GM19023 (cell line): Measurements from ENCODE around the gene PDLIM7.
"Not testable (repeated sequence)": the region's sequence is repeated elsewhere in the genome, so short reads cannot be mapped to it uniquely, and the experiment has no call there.

Source experiments
- ATAC-seq: cut with Tn5 transposase; IDR thresholded peaks from one replicate; pipeline ENCODE4 v1.9.1; 2021; ENCODE audit warnings: mild to moderate bottlenecking, moderate library complexity; ENCODE audit not compliant: unreplicated experiment

The PDLIM7 gene

DNA sequence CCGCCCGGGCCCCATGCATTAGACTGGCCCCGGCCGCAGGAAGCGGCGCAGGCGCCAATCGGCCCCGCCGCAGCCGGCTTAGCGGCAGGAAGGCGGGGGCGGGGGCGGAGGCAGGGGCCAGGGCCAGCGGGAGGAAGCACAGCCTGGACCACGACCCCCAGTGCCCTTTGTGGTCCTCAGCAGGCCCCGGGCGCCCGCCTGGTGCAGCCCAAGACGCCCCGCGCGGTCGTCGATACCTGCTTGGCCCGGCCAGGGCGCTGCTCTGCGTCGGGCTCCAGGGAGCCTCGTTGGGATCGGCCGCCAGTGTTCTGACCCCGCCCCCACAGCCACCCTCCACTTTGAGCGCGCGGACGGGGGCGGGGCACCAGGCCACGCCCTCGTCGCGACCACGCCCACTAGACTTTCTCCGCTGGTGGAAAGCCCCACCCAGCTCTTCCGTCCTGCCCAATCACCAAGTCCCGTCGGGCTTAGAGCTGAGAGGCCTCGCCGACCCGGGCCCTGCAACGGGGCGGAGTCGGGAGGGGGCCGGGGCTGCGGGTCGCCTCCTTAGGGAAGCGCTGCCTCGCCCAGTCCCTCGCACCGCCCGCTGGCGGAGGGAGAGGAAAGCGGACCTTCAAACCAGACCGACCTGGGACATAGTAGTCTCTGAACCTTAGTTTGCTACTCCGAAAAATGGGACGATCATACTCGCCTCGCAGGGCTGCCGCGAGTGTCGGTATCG lies at the start of gene PDLIM7:
TSS of gene PDLIM7 (minus strand) at position 313 of the 721 bp plus-strand sequence. CDS start 1,092 bp downstream, outside the sequence.
- peak; percentile 79 for ATAC-seq

- ATAC-seq: no peak
Measured at GRCh38 chr5:177546258-177546741, 48.9 kb upstream of the PDLIM7 start.

- no peak for ATAC-seq
Measured at GRCh38 chr5:177545487-177546257, 48.3 kb upstream of the PDLIM7 start.

DNA sequence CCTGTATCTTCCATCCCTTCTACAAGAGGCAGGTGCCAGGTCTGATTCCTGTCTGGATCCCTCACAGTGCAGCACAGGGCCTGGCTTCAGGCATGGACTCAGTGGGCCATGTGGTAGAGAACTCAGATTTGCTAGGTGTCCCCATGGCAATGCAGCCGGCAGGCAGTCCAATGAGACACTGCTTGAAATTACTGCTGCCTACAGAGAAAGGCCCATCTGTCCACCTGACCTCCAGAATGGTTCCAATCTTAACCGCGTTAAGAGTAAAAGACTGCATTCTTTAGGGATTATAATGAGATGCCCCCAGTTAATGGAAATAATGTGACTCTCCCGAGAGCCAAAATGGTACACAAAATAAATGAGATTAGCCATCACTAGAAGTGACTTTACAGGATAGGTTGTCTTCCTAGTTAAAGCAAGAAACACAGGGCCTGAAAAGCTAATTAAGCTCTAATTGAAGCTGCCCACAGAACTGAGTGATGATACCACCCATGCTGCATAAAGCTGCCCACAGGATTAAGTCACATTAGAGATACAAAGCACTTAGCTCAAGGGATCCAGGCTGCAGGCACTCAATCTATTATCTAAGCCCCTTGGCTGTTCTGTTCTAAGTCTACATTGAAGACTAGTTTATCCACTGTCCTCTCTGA lies 45.5 kb upstream of the PDLIM7 start:
- ATAC-seq: no peak

GRCh38 chr5:177540438-177540837 lies 43.0 kb upstream of the PDLIM7 start:
- ATAC-seq: no peak

DNA sequence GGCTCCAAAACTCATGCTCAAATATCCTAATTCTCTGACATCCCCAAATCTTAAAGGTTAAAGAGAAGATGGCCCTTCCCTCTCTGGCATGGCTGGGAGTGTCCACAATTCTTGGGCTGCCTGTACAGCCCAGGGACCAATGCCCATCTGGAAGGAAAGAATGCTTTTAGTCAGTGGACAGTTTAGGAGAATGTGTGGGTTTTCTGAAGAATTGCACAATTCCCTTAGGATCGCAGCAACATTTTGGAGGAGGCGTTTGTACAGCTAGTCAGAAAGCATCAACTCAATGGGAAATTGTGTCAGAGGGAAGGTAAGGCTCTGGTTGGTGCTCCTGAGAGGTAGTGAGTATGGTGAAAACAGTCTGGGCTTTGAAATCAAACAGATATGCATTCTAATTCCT lies 42.0 kb upstream of the PDLIM7 start:
- no peak for ATAC-seq

GRCh38 chr5:177538876-177539275 lies 41.5 kb upstream of the PDLIM7 start:
- ATAC-seq: no peak

DNA sequence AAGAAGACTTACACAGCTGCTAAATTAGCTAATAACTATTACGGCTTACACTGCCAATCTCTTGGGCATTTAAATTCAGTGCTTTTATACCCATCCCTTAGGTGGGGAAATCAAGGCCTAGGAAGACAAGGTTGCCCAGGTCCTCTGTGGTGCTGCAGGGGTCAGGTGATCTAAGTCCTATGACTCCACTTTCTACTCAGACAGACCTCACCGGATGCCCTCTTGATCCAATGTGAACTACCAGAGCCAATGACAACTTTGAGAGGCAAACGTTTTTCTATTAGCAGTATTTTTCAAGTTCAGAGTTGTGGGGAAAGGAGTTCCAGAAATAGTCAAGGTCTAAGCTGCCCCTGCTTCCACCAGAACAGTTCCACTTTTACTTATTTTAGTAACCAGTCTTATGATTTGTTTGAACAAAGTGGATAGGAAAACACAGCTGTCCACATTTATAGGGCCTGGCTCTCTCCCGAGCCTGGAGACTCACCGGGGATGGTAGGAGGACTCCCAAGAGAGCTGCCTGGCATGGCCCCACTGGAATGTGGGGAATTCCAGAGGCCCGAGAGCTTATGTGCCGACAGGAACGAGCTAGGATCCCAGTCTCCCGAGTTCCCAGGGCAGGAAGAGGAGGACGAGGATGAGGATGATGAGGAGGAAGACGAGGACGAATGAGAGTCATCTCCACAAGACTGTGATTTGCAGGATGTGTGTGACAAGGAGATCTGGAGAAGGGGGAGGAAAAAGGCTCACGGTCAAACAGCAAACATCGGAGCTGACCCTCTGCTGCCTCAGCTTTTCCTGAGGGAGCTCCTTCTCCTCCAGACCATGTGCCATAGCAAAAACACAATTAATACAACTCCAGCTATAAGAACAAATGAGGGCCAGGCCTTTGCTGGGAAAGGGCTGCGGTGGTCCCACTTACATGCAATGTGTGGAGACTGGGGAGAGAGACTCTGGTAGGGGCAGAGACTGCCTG lies 40.3 kb upstream of the PDLIM7 start:
- ATAC-seq: no peak

- ATAC-seq: no peak
Measured at GRCh38 chr5:177536386-177536785, 39.0 kb upstream of the PDLIM7 start.

DNA sequence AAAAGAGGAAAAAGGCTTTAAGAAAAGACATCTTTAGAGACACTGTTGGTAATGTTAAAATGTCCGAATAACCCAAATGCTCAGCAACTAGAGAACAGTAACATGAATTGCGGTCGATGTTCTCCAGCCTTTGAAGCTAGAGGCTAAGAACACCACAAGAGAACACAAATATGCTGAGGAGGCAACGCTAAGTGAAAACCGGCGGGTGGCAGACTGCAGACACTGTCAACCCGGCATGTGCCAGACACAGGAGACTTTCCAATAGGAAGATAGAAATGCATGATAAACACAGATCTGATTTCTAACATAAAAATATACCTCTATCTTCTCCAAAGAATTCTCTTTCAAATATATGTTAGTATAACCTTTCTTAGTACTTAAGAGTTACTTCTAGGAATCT lies 37.7 kb upstream of the PDLIM7 start:
- ATAC-seq: no peak

GRCh38 chr5:177534433-177534832 lies 37.0 kb upstream of the PDLIM7 start:
- not testable (repeated sequence) for ATAC-seq

DNA sequence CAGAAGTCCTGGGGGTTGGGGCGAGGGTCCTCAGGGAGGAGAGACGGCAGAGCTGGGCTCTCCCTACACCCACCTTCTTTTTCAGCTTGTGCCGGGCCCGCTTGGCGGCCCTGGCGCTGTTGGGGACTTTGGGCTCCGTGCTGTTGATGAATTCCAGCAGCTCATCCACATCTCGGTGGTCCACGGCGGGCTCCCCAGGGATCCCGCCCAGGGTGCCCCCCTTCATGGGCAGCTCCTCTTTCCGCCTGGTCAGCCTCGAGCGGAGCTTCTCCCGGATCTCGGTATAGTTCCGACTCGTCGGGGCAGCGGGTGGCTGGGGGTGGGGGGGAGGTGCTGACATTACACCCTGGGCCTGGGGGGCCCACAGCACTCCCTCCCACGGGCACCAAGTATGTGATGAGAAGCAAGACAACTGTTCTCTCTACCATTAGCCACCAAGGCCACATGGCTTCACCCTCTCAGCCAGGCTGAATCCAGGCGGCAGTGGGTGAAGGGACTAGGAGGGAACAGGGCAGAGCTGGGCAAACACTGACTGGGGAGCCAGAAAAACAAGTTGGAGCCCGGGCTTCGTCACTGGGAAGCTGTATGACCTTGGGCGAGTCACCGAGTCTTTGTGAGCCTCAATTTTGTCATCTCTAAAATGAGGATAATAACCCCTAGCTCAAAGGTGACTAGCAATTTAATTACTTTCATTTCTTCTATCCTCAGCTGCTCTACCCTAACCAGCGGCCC lies 34.0 kb upstream of the PDLIM7 start:
- no peak for ATAC-seq

DNA sequence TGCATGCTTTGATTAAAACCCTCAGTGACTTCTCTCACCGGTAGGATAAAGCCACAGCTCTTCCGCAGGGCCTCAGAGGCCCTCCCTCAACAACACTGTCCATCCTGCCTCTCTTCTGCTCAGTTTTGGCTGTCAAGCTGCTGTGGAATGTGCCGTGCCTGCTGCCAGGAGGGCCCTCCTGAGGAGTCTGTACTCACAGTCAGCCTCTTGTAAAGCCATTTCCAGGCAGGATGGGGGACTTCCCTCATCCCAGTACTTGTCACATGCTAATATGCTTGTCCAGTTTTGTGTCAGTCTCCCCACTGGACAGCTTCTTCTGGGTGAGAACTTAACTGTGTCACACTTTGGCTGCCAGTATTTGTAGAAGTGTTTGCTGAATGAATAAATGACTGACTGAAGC lies 33.2 kb upstream of the PDLIM7 start:
- no peak for ATAC-seq

GRCh38 chr5:177529247-177530203 lies 32.1 kb upstream of the PDLIM7 start:
- no peak for ATAC-seq

- ATAC-seq: no peak
Measured at GRCh38 chr5:177528631-177529030, 31.2 kb upstream of the PDLIM7 start.

DNA sequence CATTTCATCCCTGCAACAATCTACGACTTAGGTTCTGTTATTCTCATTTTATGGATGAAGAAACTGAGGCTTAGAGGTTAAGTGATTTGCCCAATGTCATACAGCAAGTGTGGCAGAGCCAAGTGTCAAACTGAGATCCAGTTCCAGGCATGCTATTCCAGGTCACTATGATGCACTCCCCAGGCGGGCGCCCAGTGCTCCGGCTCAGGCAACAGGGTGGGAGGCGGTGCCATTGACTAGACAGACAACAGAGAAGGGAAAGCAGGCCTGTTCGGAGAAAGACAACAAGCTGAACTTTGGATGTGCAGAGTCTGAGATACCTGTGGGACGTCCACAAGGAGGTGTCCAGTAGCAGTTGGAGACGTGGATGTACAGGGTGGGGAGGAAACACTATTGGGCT lies 30.2 kb upstream of the PDLIM7 start:
- no peak for ATAC-seq

DNA sequence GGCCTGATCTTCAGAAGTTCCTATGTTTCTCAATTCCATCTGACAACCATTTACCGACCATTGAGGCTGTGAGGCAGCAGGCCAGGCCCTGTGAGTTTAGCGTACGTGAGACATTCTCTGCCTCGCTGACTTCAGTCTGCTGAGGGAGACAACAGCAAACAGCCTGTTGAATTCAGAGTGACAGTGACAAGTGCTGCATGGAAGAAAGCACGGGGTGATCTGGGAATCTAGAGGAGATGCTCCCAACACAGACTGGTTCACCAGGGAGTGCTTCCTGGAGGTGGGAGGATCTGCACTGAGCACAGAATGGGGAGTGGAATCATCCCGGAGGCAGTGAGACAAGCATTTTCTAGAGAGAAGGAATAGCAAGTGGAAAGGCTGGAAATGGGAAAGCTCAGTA lies 29.4 kb upstream of the PDLIM7 start:
- no peak for ATAC-seq

GRCh38 chr5:177526191-177526590 lies 28.8 kb upstream of the PDLIM7 start:
- ATAC-seq: no peak
